ENCODE results near the gene SFRP5.

SFRP5 gene

GRCh38 chr10:97781618-97782331 is 10.0 kb upstream of the SFRP5 start:
- TF ChIP-seq, protein P1, sequence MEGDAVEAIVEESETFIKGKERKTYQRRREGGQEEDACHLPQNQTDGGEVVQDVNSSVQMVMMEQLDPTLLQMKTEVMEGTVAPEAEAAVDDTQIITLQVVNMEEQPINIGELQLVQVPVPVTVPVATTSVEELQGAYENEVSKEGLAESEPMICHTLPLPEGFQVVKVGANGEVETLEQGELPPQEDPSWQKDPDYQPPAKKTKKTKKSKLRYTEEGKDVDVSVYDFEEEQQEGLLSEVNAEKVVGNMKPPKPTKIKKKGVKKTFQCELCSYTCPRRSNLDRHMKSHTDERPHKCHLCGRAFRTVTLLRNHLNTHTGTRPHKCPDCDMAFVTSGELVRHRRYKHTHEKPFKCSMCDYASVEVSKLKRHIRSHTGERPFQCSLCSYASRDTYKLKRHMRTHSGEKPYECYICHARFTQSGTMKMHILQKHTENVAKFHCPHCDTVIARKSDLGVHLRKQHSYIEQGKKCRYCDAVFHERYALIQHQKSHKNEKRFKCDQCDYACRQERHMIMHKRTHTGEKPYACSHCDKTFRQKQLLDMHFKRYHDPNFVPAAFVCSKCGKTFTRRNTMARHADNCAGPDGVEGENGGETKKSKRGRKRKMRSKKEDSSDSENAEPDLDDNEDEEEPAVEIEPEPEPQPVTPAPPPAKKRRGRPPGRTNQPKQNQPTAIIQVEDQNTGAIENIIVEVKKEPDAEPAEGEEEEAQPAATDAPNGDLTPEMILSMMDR (IDR thresholded peaks at IDR 0.05; ENCODE audit: control extremely low read depth, extremely low read depth, low read depth, missing control alignments) = no peak
- CTCF ChIA-PET = interaction anchor here (1.1 to 6.1 kb wide), 5 partner anchors 9 to 79 kb away, joined by 3 to 21 read pairs (median 3); no protein-coding TSS in a partner anchor
- no peak for DNase-seq (ENCODE audit: extremely low spot score)
- POLR2A ChIA-PET = no interaction called here

DNA sequence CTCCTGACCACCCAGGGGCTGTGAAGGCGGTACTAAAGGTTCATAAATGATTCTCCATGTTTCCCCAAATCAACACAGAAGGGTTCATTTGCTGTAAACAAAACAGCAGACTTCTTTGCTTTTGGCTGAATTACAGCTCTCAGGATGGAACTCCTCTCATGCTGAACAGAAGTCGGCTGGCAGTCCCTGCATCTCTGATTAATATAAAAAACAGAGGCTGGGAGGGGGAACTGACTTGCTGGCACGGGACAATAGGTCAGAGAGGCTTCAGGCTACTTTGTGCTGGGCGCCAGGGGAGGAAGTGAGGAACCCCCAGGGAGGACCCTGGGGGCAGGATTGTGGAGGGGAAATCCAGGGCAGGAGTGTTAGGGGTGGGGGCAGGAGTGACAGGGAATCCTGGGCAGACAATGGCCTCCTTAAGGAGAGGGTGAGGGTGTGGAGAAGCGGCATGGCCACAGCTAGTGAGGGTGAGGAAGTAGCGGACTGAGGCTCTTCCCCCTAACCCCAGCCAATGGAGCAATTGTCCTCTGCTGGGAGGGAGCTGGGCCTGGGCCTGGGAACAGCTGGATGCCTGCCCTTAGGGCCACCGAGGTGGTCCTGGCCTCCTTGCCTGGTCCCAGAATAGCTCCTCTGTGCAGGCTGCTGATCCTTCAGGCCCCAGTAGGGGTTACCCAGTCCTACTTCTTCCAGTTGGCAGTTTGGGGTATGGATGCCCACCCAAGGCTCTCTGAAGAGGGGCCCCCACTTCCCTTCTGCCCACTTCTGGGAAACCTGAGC is 9.2 kb upstream of the SFRP5 start:
- CTCF ChIA-PET = interaction anchor here (1.0 to 6.1 kb wide), 7 partner anchors 9 to 260 kb away, joined by 3 to 21 read pairs (median 3); no protein-coding TSS in a partner anchor
- DNase-seq (ENCODE audit: extremely low spot score) = no peak
- POLR2A ChIA-PET = no interaction called here
- TF ChIP-seq, protein P1 (IDR thresholded peaks at IDR 0.05; ENCODE audit: control extremely low read depth, extremely low read depth, low read depth, missing control alignments) = no peak

GRCh38 chr10:97779975-97780374 is 8.2 kb upstream of the SFRP5 start:
- ChIA-PET CTCF (interaction anchor here (1.5 to 6.1 kb wide), 3 partner anchors 12 to 77 kb away, joined by 3 to 21 read pairs (median 3); no protein-coding TSS in a partner anchor), POLR2A (no interaction called here)
- no peak for DNase-seq (ENCODE audit: extremely low spot score)
- TF ChIP-seq, protein P1 (IDR thresholded peaks at IDR 0.05; ENCODE audit: control extremely low read depth, extremely low read depth, low read depth, missing control alignments) = no peak

DNA sequence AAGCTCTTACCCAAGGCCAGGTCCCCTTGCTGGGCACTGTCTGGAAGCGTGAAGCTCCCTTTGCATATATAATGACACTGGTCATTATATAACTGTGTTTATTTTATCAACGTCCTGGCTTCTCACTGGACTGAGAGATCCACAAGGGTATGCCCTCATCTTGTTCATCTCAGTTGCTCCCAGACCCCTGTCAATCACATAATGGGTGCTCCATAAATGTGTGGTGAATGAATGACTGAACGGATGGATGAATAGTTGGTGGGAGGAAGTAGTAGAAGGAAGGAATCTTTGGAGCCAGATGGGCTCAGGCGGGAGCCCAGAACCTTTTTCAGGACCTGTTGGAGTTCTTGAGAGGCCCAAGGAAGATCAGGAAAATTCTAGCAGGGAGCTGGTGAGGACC is 7.7 kb upstream of the SFRP5 start:
- ChIA-PET CTCF (interaction anchor here (1.5 to 6.1 kb wide), 2 partner anchors 13 to 47 kb away, joined by 3 to 21 read pairs; no protein-coding TSS in a partner anchor), POLR2A (no interaction called here)
- TF ChIP-seq, protein P1 (IDR thresholded peaks at IDR 0.05; ENCODE audit: control extremely low read depth, extremely low read depth, low read depth, missing control alignments) = no peak
- DNase-seq (ENCODE audit: extremely low spot score) = no peak

- DNase-seq (ENCODE audit: extremely low spot score) = no peak
- TF ChIP-seq, protein P1 (IDR thresholded peaks at IDR 0.05; ENCODE audit: control extremely low read depth, extremely low read depth, low read depth, missing control alignments) = no peak
- POLR2A ChIA-PET = no interaction called here
- CTCF ChIA-PET = interaction anchor here (6.1 kb wide), 1 partner anchor 14 kb away, joined by 21 read pairs; no protein-coding TSS in a partner anchor
Observed at GRCh38 chr10:97778452-97779302, 6.9 kb upstream of the SFRP5 start.

- ChIA-PET CTCF (no interaction called here), POLR2A (no interaction called here)
- DNase-seq (ENCODE audit: extremely low spot score) = no peak
- TF ChIP-seq, protein P1 (IDR thresholded peaks at IDR 0.05; ENCODE audit: control extremely low read depth, extremely low read depth, low read depth, missing control alignments) = no peak
Observed at GRCh38 chr10:97777143-97777542, 5.3 kb upstream of the SFRP5 start.

Measured in GM10248 (cell line).